DOHH2 (cell line): ENCODE data around the gene SLC2A13.

Source experiments
- H3F3A ChIP-seq: fragments of 200-600 bp; sonication (generic), shearing (Covaris generic); 2 replicates; pipeline ENCODE4 v1.6.0; 2016; ENCODE audit warnings: antibody characterized with exemption, mild to moderate bottlenecking; ENCODE audit not compliant: control insufficient read depth, insufficient read depth
- H3K27ac ChIP-seq: fragments of 200-600 bp; sonication (generic); 2 replicates; pipeline ENCODE4 v1.5.1; 2014; ENCODE audit warnings: low read depth, mild to moderate bottlenecking, low read length, moderate library complexity
- H3K27me3 ChIP-seq: fragments of 200-600 bp; sonication (generic); 2 replicates; pipeline ENCODE4 v1.6.1; 2014; ENCODE audit warnings: mild to moderate bottlenecking, low read length, mixed read lengths; ENCODE audit not compliant: control insufficient read depth
- H3K36me3 ChIP-seq: fragments of 200-600 bp; sonication (generic); 2 replicates; pipeline ENCODE4 v1.6.1; 2014; ENCODE audit warnings: mild to moderate bottlenecking, low read length, moderate library complexity, mixed read lengths; ENCODE audit not compliant: control insufficient read depth
- H3K4me1 ChIP-seq: fragments of 200-600 bp; sonication (generic); 2 replicates; pipeline ENCODE4 v1.6.1; 2014; ENCODE audit warnings: mild to moderate bottlenecking, low read length, mixed read lengths; ENCODE audit not compliant: control insufficient read depth
- H3K4me2 ChIP-seq: fragments of 200-600 bp; sonication (generic); 2 replicates; pipeline ENCODE4 v1.6.0; 2014; ENCODE audit warnings: mild to moderate bottlenecking, low read length, moderate library complexity
- H3K4me3 ChIP-seq: fragments of 200-600 bp; sonication (generic); 2 replicates; pipeline ENCODE4 v1.5.1; 2014; ENCODE audit warnings: mild to moderate bottlenecking, low read length, mixed read lengths
- H3K79me2 ChIP-seq: fragments of 200-600 bp; sonication (generic); 2 replicates; pipeline ENCODE4 v1.6.1; 2014; ENCODE audit warnings: mild to moderate bottlenecking, low read length, mixed read lengths; ENCODE audit not compliant: control insufficient read depth
- H3K9me2 ChIP-seq: fragments of 200-600 bp; sonication (generic); replicated peaks from 2 replicates; pipeline ENCODE4 v1.6.1; 2014; ENCODE audit warnings: mild to moderate bottlenecking, low read length, mixed read lengths; ENCODE audit not compliant: control insufficient read depth
- H3K9me3 ChIP-seq: fragments of 200-600 bp; sonication (generic); 2 replicates; pipeline ENCODE4 v1.6.1; 2014; ENCODE audit warnings: antibody characterized with exemption, low read length, mixed read lengths; ENCODE audit not compliant: control insufficient read depth, insufficient read depth
- H4K20me1 ChIP-seq: fragments of 200-600 bp; sonication (generic); 2 replicates; pipeline ENCODE4 v1.6.0; 2014; ENCODE audit warnings: low read depth, mild to moderate bottlenecking, antibody characterized with exemption, low read length, moderate library complexity; ENCODE audit not compliant: control insufficient read depth, insufficient read depth
- EZH2phosphoT487 ChIP-seq: fragments of 200-600 bp; sonication (generic); IDR thresholded peaks from 2 replicates; pipeline ENCODE4 v1.6.1; 2017; ENCODE audit warnings: borderline replicate concordance, mild to moderate bottlenecking, antibody characterized with exemption, low read length, moderate library complexity, mixed read lengths
- TF ChIP-seq, protein P1 (sequence below): fragments of 200-600 bp; sonication (generic); IDR thresholded peaks from one replicate; pipeline ENCODE4 v1.5.1; 2014; ENCODE audit warnings: antibody characterized with exemption, mild to moderate bottlenecking, low read depth, low read length; ENCODE audit not compliant: poor library complexity, severe bottlenecking

SLC2A13 gene

GRCh38 chr12:40093512-40093911 is 12.4 kb downstream of the SLC2A13 start:
- Histone ChIP-seq H3K4me3 (no peak overlapping the region), H4K20me1 (no peaks in the 10 kb centered on the region), H3K79me2 (no peaks in the 10 kb centered on the region), H3K9me3 (no peaks in the 10 kb centered on the region), H3K27me3 (no peaks in the 10 kb centered on the region), H3F3A (no peaks in the 10 kb centered on the region), H3K9me2 (no peaks in the 10 kb centered on the region), H3K4me2 (no peak overlapping the region), H3K4me1 (no peaks in the 10 kb centered on the region), H3K36me3 (no peaks in the 10 kb centered on the region), H3K27ac (no peak overlapping the region)
- TF ChIP-seq EZH2phosphoT487, result no peak
- TF ChIP-seq, protein P1, sequence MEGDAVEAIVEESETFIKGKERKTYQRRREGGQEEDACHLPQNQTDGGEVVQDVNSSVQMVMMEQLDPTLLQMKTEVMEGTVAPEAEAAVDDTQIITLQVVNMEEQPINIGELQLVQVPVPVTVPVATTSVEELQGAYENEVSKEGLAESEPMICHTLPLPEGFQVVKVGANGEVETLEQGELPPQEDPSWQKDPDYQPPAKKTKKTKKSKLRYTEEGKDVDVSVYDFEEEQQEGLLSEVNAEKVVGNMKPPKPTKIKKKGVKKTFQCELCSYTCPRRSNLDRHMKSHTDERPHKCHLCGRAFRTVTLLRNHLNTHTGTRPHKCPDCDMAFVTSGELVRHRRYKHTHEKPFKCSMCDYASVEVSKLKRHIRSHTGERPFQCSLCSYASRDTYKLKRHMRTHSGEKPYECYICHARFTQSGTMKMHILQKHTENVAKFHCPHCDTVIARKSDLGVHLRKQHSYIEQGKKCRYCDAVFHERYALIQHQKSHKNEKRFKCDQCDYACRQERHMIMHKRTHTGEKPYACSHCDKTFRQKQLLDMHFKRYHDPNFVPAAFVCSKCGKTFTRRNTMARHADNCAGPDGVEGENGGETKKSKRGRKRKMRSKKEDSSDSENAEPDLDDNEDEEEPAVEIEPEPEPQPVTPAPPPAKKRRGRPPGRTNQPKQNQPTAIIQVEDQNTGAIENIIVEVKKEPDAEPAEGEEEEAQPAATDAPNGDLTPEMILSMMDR, result no peak

DNA sequence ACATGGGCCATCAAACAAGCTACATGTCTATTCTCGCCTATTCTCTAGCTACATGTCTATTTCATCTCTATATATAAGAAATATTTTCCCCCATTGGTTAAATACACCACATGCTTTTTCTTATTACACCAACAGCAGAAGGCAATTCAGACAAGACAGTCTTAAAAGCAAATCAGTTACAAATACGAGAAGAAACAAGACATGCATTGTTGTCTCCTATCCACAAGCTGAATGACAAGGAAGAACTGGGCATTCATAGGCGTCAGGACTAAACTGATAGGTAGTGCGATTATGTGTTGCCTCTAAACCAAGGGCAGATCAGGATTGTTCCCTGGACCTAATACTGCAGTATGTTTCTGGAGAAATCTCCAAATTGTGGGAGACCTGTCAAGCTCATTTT is 19.4 kb downstream of the SLC2A13 start:
- H3K27ac ChIP-seq, result no peak overlapping the region
- no peaks in the 10 kb centered on the region for H3F3A ChIP-seq
- no peaks in the 10 kb centered on the region for H3K4me1 ChIP-seq
- no peaks in the 10 kb centered on the region for H3K27me3 ChIP-seq
- H3K4me2 ChIP-seq, result no peak overlapping the region
- H3K9me3 ChIP-seq, result no peaks in the 10 kb centered on the region
- no peaks in the 10 kb centered on the region for H3K36me3 ChIP-seq
- H3K9me2 ChIP-seq, result no peaks in the 10 kb centered on the region
- no peak overlapping the region for H3K4me3 ChIP-seq
- no peaks in the 10 kb centered on the region for H3K79me2 ChIP-seq
- TF ChIP-seq, protein P1, result no peak
- TF ChIP-seq EZH2phosphoT487, result no peak
- H4K20me1 ChIP-seq, result no peaks in the 10 kb centered on the region

GRCh38 chr12:40078266-40078665 is 27.6 kb downstream of the SLC2A13 start:
- Histone ChIP-seq H3K79me2 (no peaks in the 10 kb centered on the region), H3K4me2 (no peak overlapping the region), H3F3A (no peaks in the 10 kb centered on the region)

More at GRCh38 chr12:40078266-40078665, 27.6 kb downstream of the SLC2A13 start:
- H3K27ac ChIP-seq, result no peak overlapping the region
- no peaks in the 10 kb centered on the region for H3K9me3 ChIP-seq
- no peak for TF ChIP-seq EZH2phosphoT487
- TF ChIP-seq, protein P1, result no peak
- no peaks in the 10 kb centered on the region for H3K36me3 ChIP-seq
- no peaks in the 10 kb centered on the region for H3K27me3 ChIP-seq
- H3K9me2 ChIP-seq, result no peaks in the 10 kb centered on the region
- H4K20me1 ChIP-seq, result no peaks in the 10 kb centered on the region
- H3K4me1 ChIP-seq, result no peaks in the 10 kb centered on the region
- no peak overlapping the region for H3K4me3 ChIP-seq
